Ectodermal cell (in vitro differentiated cells): ENCODE results near the gene SAMD14.

Experiments
- H3K27ac ChIP-seq: 2 replicates; pipeline ENCODE4 v1.7.0; 2013; ENCODE audit warnings: mild to moderate bottlenecking, low read depth, low read length; ENCODE audit not compliant: insufficient read depth, poor library complexity, severe bottlenecking
- H3K27me3 ChIP-seq: 2 replicates; pipeline ENCODE4 v1.7.0; 2013; ENCODE audit warnings: mild to moderate bottlenecking, low read length; ENCODE audit not compliant: insufficient read depth, control insufficient read depth, poor library complexity, severe bottlenecking
- H3K36me3 ChIP-seq: one replicate; pipeline ENCODE4 v1.7.0; 2013; ENCODE audit warnings: low read length; ENCODE audit not compliant: control insufficient read depth, insufficient read depth
- H3K4me1 ChIP-seq: one replicate; pipeline ENCODE4 v1.7.0; 2013; ENCODE audit warnings: low read length; ENCODE audit not compliant: control insufficient read depth, insufficient read depth
- H3K4me3 ChIP-seq: 2 replicates; pipeline ENCODE4 v1.7.0; 2013; ENCODE audit warnings: low read depth, low read length, control low read depth; ENCODE audit not compliant: insufficient read depth
- H3K9me3 ChIP-seq: 2 replicates; pipeline ENCODE4 v1.7.0; 2013; ENCODE audit warnings: mild to moderate bottlenecking, low read length, moderate library complexity; ENCODE audit not compliant: control insufficient read depth
- WGBS, 2 experiments: methylation state at CpG; one replicate each; pipeline ENCODE4 v1.1.7; 2013; ENCODE audit warnings: missing lambda C conversion rate in 2 of 2; 5-methylcytosine and 5-hydroxymethylcytosine counted together

SAMD14 gene

DNA sequence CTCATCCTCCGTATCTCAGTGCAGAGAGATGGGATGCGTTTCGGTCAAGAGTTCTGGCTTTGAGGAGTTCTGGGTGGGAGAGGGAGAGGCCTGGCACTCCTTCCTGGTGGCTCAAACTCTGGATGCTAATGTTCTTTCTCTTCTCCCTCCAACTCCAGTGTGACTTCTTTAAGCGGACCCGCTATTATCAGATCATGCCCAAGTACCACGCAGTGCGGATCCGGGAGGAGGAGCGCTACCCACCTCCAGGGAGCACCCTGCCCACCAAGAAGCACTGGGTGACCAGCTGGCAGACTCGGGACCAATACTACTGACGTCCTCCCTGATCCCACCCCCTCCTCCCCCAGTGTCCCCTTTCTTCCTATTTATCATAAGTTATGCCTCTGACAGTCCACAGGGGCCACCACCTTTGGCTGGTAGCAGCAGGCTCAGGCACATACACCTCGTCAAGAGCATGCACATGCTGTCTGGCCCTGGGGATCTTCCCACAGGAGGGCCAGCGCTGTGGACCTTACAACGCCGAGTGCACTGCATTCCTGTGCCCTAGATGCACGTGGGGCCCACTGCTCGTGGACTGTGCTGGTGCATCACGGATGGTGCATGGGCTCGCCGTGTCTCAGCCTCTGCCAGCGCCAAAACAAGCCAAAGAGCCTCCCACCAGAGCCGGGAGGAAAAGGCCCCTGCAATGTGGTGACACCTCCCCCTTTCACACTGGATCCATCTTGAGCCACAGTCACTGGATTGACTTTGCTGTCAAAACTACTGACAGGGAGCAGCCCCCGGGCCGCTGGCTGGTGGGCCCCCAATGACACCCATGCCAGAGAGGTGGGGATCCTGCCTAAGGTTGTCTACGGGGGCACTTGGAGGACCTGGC, 40.8 kb downstream of the SAMD14 start:
- Histone ChIP-seq H3K9me3 (no peaks in the 10 kb centered on the region), H3K36me3 (no peaks in the 10 kb centered on the region), H3K4me1 (peaks cover 7% of the 10 kb centered on the region), H3K27ac (no peak overlapping the region), H3K27me3 (no peaks in the 10 kb centered on the region), H3K4me3 (no peak overlapping the region)
- WGBS, 2 experiments = 89% methylated on average over 25 of the region's 25 CpGs

DNA sequence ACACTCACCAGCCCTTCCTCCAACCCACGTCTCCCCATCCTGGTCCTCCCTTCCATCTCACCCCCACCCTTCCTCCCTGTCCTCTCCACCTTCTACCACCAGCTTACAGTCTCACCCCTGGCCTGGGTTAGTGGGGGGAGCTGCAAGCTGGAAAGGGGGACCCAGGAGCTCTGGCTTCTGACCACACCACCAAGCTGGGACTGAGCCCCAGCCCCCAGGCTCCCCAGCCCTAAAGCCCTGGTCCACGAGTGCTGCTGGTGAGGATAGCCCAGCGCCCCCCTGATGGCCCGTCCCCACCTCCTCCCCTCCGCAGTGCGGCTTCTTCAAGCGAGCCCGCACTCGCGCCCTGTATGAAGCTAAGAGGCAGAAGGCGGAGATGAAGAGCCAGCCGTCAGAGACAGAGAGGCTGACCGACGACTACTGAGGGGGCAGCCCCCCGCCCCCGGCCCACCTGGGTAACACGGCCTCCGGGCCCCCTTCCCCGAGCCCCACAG, 42.0 kb downstream of the SAMD14 start:
- Histone ChIP-seq H3K4me3 (no peak overlapping the region), H3K4me1 (peaks cover 7% of the 10 kb centered on the region), H3K9me3 (no peaks in the 10 kb centered on the region), H3K27me3 (no peaks in the 10 kb centered on the region), H3K36me3 (no peaks in the 10 kb centered on the region), H3K27ac (no peak overlapping the region)
- 86 to 94% methylated on average over 19 of the region's 19 CpGs for WGBS, 2 experiments

DNA sequence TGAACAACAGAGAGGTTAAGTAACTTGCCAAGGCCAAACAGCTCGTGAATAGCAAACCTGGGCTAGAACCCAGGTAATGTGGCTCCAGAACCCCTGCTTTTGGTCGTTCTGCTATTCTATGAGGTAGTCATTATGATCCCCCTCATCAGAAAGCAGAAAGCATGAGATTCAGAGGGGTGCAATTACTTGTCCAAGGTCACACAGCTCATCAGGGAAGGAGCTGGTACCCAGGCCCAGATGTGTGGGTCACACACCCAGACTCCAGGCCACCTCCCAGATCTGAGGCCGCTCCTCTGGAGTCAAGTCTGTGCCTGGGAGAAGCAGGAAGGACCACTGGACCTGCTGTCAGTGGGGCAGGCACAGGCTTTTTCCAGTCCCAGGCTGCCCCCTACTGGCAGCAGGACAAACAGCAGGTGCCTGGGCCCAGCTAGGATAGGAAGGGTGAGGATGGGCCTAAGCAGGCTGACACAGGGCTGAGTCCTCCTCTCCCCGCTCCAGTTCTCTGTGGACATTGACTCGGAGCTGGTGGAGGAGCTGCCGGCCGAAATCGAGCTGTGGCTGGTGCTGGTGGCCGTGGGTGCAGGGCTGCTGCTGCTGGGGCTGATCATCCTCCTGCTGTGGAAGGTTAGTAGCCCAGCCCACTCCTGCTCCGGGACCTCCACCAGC, 42.6 kb downstream of the SAMD14 start:
- H3K36me3 ChIP-seq = no peaks in the 10 kb centered on the region
- WGBS, 2 experiments = 53 to 55% methylated on average over 10 of the region's 10 CpGs
- no peaks in the 10 kb centered on the region for H3K9me3 ChIP-seq
- peaks cover 7% of the 10 kb centered on the region for H3K4me1 ChIP-seq
- H3K27ac ChIP-seq = no peak overlapping the region
- no peaks in the 10 kb centered on the region for H3K27me3 ChIP-seq
- no peak overlapping the region for H3K4me3 ChIP-seq

DNA sequence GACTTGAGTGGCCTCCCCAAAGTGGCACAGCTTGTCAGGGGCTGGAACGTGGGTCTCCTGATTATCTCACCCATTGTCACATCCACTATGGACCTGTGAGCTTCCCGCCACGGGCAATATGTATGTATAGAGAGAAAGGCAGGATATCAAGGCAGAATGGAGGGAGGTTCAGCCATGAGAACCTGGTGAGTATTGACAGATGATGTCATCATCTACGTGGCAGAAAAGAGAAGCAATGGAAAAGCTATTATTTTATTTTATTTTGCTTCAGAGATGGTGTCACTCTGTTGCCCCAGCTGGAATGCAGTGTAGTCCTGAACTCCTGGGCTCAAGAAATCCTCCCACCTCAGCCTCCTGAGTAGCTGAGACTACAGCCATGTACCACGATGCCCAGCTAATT, 48.2 kb downstream of the SAMD14 start:
- Histone ChIP-seq H3K27me3 (peaks cover 4% of the 10 kb centered on the region), H3K9me3 (no peaks in the 10 kb centered on the region), H3K4me1 (no peaks in the 10 kb centered on the region), H3K27ac (no peak overlapping the region), H3K4me3 (no peak overlapping the region), H3K36me3 (no peaks in the 10 kb centered on the region)
- 96 to 98% methylated on average over 3 to 5 of the region's 5 CpGs for WGBS, 2 experiments

DNA sequence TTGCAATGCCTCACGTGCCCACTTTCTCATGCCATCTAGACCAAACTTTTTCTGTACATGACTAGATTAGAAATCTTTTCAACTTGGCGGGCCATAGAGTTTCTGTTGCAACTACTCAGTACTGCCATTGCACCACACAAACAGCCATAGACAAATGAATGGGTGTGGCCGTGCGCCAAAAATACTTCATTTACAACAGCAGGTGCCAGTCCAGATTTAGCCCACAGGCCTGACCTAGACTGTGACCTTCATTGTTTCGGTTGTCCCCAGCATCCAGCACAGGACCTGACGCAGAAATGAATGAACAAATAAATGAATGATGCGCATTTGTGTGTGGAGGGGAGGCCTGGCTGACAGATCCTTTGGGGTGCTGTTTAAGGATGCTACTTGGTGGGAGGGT, 49.1 kb downstream of the SAMD14 start:
- no peaks in the 10 kb centered on the region for H3K36me3 ChIP-seq
- 94 to 95% methylated on average over 7 of the region's 7 CpGs for WGBS, 2 experiments

DNA sequence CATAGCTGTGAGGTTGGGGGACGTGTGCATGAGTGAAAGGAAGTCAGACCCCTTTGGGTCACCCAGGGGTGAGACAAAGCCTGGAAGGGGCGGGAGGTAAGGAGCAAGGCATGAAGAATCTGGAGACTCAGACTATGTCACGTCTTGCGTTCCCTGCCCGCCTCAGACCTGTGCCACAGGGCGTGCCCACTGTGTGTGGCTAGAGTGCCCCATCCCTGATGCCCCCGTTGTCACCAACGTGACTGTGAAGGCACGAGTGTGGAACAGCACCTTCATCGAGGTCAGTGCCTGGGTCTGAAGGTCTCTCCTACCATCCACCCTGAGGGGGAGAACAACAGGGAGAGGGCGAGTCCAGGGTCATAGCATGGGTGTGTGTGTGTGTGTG, 49.9 kb downstream of the SAMD14 start:
- no peaks in the 10 kb centered on the region for H3K36me3 ChIP-seq
- H3K9me3 ChIP-seq = no peaks in the 10 kb centered on the region
- H3K4me1 ChIP-seq = peaks cover 5% of the 10 kb centered on the region
- H3K27ac ChIP-seq = no peak overlapping the region
- H3K4me3 ChIP-seq = no peak overlapping the region
- WGBS, 2 experiments = 84 to 87% methylated on average over 11 of the region's 11 CpGs
- peaks cover 14% of the 10 kb centered on the region for H3K27me3 ChIP-seq

More for the DNA sequence above, 49.1 kb downstream of the SAMD14 start:
- no peaks in the 10 kb centered on the region for H3K9me3 ChIP-seq
- H3K27ac ChIP-seq = no peak overlapping the region
- peaks cover 5% of the 10 kb centered on the region for H3K4me1 ChIP-seq
- H3K4me3 ChIP-seq = no peak overlapping the region
- H3K27me3 ChIP-seq = peaks cover 10% of the 10 kb centered on the region

DNA sequence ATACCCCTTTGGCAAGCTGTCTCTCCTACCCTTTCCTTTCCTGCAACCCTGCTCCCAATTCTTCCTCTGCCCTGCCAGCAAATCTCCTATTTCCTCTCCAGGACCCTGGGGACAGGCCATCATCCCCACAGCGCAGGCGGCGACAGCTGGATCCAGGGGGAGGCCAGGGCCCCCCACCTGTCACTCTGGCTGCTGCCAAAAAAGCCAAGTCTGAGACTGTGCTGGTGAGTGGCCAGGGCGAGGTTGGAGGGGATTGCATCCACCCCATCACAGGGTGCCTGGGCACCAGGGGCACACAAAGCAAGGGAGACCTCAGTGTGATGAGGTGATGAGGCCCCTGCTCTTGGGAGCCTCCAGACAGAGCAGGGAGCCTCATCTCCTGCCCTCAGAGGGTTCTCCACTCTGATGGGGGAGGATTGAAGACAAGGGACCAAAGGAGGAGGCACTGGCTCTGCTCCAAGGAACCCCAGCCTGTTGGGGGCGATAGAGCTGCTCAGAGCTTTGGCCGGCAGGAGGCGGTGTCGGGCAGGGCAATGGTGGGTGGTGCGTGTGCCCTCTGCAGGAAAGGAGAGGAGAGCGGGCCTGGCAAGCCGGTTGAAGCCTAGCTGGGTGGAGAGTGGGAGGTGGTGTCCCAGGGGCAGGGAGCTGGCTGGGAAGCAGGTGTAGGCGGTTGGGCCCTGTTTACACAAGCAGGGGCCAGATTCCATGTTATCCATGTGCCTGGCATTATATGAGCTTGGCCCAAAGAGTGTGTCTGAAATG, 50.4 kb downstream of the SAMD14 start:
- Histone ChIP-seq H3K4me1 (peaks cover 5% of the 10 kb centered on the region), H3K4me3 (no peak overlapping the region), H3K9me3 (no peaks in the 10 kb centered on the region), H3K27me3 (peaks cover 14% of the 10 kb centered on the region), H3K36me3 (no peaks in the 10 kb centered on the region), H3K27ac (no peak overlapping the region)
- 82 to 85% methylated on average over 12 of the region's 12 CpGs for WGBS, 2 experiments

DNA sequence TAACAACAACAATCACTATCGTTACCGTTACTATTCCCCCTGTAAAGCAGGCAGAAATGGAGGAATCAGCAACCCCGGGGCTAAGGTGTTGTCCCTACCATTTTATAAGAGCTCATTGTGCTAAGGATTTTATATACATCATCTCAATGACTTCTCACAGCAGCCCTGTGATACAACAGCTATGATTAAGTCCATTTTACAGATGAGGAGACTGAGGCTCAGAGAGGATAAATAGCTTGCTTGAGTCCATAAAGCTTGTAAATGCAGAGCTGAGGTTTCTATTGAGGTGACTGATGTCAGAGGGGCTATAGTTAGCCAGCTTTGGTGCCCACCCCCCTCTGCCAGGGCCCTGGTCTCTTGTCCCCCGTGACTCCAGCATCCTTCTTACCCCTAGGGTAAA, 51.5 kb downstream of the SAMD14 start:
- Histone ChIP-seq H3K9me3 (no peaks in the 10 kb centered on the region), H3K4me3 (no peak overlapping the region), H3K27me3 (peaks cover 14% of the 10 kb centered on the region), H3K27ac (no peak overlapping the region), H3K36me3 (no peaks in the 10 kb centered on the region), H3K4me1 (peaks cover 5% of the 10 kb centered on the region)
- WGBS, 2 experiments = 92 to 93% methylated on average over 4 of the region's 4 CpGs

DNA sequence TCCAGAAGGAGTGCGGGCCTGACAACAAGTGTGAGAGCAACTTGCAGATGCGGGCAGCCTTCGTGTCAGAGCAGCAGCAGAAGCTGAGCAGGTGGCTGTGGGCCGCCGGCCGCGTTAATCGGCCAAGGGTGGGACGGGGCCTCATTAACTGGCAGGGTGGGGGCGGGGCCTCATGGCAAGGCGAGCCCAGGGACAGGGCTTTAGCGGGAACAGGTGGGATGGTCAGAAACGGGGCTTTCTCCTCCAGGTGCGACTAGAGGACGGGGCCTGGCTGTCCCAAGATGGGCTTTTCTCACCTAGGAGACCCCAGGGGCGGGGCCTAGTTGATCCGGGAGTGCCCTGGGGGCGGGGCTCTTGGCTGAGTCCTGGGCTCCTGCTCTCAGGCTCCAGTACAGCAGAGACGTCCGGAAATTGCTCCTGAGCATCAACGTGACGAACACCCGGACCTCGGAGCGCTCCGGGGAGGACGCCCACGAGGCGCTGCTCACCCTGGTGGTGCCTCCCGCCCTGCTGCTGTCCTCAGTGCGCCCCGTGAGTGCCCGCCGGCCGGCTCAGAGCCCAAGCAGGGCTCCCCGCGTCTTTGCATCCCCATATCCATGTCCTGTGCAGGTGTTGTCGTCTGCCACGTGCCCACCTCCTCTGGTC, 53.2 kb downstream of the SAMD14 start:
- H3K36me3 ChIP-seq = no peaks in the 10 kb centered on the region
- peaks cover 14% of the 10 kb centered on the region for H3K27me3 ChIP-seq
- H3K27ac ChIP-seq = no peak overlapping the region
- WGBS, 2 experiments = 64 to 69% methylated on average over 39 of the region's 39 CpGs
- no peak overlapping the region for H3K4me3 ChIP-seq
- H3K9me3 ChIP-seq = no peaks in the 10 kb centered on the region
- H3K4me1 ChIP-seq = peaks cover 5% of the 10 kb centered on the region
